CD1c-positive myeloid dendritic cell (primary cell): ENCODE measurements around the gene IGF2.

ENCODE experiments used
- DNase-seq: peaks from one replicate; pipeline ENCODE4 v3.0.0-alpha.2; 2016; ENCODE audit errors: extremely low spot score

Gene IGF2

DNA sequence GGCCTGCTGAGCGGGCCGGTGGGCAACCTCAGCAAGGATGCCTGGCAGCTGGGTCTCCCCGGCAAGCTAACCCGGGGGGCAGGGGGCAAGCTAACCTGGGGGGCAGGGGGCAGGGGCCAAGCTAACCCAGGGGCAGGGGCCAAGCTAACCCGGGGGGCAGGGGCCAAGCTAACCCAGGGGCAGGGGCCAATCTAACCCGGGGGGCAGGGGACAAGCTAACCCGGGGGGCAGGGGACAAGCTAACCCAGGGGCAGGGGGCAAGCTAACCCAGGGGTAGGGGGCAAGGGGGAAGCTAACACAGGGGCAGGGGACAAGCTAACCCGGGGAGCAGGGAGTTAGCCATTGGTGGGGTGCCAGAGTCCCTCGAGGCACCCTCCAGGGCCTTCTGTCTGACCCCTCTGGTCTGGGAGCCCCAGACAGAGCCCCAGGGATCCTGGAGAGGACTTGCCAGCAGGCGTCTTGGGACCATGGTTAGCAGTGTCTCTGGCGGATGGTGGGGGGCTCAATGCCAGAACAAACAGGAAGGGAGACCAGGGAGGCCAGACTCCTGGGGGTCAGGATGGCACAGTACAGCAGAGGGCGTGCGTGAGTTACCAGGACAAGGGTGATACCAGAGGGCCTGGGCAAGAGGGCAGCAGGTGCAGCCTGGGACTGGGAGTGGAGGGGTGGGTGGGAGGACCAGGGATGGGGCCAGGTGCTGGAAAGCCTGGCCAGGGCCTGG lies 16.1 kb downstream of the IGF2 start:
- no peak for DNase-seq

DNA sequence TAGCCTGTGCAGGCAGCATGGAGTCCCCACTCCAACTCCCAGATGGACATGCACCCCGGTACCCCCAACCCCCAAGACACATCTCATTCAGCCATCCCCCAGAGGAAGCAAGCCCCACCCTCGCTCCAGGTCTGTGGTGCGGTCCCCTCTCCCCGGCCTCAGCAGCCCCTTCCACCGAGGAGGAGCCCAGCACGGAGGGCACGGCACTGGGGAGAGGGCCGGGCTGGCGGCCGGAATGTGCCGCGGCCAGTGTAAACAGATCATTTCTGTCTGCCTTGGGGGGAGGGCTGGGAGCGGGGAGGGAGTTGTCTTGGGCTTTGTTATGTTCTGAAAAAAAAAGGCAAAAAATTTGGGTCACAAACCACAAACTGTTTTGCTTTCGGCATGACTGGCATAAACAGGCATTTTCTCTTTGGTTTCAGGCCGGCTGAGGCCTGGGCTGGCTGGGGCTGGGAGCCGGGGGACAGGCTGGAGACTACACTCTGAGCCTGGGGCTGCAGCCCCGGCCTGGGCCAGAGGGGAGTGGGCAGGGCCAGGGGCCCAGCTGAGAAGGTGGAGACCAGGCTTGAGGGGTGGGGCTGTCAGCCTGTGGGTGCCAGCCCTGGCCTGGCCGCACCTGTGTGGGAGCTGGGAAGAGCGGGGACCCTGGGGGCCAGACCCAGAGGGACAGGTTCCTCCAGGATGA lies 16.8 kb downstream of the IGF2 start:
- DNase-seq: no peak

DNA sequence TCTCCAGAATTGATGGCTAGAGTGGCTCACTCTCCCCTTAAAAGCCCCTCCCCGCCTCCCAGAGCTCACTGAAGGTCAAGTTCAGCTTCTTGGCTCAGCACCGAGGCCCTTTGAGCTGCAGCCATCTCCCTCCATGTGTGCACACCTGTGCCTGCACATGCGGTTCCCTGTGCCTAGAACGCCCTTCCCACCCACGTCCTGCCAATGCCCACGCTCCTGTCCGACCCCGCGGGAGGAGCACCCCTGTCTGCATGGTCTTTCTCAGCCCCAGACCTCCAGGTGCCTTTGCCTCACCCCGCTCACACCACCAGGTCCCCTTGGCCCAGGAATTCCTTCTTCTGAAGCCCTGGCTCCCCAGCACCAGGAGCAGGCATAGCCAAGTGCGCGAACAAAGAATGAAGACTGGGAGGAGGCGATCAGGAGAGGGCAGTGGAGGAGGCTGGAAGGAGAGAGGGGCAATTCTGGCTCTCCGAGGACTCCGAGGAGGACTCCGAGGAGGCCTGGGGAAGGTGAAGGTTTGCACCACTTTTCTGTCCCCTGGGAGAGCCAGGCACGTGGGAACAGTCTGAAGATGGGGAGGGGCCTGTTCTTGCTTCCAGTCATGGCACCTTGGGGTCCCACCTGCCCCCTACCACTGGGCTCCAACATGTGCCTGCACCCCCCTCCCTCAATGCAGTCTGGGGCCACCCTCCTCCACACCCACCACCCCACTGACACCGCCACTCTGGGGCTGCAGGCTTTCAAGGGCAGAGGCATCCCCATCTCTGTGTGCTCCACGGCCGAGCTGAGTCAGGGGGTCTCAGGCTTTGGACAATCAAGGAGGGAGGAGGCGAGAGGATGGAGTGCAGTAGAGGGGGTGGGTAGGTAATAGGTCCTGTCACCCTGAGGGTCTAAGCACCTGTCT lies 17.7 kb downstream of the IGF2 start:
- no peak for DNase-seq

DNA sequence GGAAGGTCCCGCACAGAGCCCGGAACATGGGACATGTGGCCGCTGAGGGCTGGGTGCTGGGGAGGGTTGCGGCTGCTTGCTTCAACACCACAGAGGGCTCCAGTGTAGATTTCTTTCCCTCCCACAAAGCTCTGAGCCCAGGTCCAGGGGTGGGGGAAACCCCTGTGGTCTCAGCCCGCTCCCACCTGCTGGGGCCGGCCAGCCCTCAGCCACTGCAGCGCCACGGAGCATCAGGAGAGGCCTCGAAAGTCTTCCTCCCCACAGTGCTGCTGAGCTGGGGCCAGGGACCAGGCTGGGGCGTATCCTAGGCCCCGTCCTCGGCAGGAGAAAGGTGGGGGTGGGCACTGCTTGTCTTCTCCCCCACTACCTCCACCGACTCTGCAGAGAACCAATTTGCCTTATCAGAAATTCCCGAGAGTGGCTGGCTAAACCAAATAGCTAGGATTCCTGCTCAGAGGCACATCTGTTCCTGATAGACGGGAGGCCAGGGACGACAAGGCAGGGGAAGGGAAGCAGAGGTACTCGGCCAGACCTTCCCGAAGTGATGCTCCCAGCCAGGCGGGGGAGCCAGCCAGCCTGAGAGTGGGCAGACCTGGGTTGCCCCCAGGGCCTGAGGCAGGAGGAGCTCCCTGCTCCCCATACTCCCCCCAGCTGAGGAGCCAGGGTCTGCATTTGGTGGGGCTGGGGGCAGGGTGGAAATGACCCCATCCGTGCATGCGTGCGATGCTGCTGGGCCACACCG lies 18.7 kb downstream of the IGF2 start:
- no peak for DNase-seq

DNA sequence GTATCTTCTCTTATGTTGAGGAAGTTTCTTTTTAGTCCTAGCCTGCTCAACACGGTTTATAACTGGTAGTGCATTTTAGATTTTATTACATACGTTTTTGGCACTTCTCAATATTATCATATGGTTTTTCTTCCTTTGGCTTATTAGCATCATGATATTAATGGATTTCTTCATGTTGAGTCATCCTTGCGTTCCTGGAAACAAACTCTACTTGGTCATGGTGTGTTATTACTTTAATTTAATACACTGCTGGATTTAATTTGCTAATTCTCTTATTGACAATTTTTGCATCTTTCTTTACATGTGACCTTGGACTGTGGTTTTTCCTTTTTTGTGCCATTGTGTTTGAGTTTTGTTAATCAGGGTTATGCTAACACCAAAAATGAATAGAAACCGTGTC lies 20.5 kb downstream of the IGF2 start:
- no peak for DNase-seq

DNA sequence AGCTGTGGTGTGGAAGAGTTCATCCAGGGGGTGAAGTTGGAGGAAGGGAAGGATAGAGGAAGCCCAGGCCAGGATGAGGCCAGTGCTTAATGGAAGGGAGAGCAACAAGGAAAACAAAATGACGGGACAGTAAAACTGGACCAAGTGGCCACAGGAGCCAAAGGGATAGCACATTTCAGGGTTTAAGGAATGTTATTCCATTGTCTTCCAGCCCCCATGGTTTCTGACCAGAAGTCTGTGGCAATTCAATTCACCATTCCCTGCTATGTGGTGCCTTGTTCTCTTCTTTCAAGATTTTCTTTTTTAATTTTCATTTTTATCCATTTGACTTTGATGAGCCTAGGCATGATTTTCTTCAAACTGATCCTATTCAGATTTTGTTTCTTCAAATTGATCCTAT lies 22.5 kb downstream of the IGF2 start:
- no peak for DNase-seq

DNA sequence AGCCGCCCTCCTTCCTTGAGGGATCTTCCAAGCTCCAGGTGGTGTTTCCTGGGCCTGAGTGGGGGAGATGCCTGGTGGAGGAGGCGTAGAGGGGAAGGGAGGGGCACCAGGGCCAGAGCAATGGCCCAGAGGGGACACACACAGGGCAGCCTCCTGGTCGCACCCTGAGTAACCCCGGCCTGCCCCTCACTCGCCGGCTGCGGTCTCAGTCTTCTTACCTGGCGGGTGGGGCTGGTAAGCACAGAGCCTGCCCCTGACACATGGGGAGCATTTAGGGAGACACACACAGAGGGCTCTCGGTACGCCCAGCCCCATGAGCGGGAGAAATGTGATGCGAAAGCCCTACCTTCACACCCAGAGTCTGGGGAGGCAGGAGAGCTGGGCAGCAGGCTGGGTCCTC lies 23.9 kb downstream of the IGF2 start:
- no peak for DNase-seq

DNA sequence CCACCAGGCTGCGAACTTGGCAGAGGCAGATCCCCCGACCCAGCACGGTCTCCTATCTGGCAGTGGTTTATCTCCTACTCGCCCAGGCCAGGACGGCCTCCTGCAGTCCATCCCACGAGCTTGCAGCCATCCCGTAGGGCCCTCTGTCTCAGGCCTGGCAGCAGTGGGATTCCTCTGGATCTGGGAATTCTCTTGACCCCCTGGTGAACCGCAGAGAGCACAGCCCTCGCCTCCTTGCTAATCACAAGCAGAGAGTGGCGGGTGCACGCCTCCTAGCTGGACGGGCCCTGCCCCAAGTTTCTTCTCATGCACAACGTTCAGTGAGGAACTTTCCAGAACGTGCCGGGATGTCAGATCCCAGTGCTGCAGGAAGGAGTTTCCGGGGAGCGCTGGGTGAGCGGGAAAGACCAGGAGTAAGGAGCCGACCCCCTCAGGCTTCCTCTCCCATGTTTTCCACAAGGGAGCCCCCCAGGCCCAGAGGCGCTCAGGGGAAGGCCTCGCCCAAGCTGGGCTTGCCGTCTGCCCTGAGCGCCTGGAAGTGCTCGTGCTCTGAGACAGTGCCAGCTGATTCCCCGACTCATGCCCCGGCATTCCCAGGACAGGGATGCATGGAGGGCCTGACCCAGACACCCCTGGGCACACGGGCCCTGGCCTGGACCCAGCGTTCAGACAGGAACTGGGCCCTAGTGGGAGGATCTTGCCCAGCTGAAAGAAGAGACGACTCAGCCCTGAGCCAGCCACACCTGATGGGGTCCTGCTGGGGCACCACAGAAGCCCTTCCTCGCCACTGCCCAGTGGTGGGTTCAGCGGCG lies 24.6 kb downstream of the IGF2 start:
- no peak for DNase-seq

DNA sequence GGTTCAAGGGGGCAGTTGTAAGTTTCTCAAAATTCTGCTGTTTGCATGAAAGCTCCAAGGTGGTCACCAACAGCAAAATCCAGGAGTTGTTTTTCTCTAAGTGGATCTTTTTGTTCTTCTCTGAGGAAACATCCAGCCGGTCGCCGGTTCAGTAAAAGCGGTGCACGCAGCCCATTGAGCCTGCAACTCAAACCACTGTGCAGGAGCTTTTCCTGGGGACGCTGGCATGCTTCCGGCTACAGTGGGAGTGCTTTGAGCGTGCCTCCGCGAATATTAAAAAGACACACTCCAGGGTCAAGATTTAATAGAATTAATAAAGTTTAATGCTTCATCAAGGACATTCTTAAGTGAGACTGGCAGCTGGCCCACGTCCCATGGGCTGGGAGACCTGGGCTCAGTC lies 25.4 kb downstream of the IGF2 start:
- no peak for DNase-seq

DNA sequence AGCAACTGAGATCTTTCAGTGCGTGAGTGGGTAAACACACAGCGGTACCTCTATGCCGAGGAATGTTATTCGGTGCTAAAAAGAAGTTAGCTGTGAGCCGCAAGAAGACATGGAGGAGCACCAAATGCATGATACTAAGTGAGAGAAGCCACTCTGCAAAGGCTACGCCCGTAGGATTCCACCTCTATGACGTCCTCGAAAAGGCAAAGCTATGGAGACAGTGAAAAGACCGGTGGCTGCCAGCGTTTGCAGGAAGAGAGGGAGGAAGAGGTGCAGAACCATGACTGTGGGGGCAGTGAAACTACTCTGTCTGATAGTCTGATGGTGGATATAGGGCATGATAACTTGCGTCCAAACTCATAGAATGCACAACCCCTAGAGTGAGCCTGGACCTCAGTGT lies 28.7 kb downstream of the IGF2 start:
- no peak for DNase-seq

DNA sequence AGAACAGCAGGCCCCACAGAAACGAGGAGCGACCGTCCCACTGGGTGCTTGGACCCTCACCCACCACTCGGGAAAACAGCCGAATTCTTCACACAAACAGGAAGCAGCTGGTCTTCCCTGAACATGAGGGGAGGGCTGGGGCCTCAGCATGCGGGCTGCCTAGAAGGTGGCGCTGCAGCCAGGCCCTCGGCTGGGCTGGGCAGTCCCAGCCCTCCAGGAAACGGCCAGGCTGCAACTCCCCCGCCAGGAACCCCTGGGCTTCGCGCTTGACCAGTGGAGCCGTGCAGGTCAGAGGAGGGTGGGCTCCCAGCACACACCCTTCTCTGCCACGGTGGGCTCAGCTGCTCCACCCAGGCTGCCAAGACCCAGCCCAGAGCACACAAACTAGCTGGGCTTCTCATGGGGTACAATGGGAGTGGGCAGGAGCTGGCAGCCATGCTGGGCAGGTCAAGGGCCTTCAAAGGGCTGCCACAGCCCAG lies 29.6 kb downstream of the IGF2 start:
- DNase-seq: no peak

DNA sequence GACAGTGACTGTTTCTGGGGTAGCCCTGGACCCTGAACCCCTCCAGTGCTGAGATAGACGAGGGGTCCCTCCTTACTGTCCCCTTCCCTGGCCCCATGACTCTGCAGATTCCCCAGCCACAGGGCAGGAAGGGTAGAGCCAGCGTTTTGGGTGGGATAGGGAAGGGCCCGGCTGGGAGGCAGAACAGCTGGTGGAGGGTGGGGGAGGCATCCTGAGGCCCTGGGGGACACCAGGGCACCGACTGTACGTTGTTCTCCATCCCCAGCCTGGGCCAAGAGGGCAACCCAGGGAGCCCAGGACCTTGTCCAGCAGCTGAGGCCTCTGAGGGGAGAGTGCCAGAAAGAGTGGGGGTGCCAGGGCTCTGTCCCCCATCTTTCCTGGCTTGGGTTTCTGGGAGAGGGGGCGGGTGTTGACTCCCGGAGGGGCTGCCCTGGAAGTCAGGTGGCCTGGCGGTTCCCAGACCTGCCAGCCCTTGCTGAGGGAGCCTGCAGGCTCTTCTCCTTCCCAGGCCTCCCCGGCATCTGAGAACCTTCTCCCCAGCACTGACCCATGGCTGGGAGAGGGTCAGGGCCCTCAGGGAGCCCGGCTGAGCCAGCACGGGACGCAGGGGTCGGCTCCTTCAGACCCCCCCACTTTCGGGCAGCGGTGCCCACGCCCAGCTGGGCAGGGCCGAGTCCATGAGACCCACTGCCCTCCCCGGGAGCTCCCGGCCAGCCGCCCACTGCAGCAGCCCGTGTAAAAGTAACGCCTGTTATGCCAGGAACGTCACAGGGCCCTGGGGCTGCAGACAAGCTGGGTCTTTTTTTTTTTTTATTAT lies 30.3 kb downstream of the IGF2 start:
- DNase-seq: no peak

DNA sequence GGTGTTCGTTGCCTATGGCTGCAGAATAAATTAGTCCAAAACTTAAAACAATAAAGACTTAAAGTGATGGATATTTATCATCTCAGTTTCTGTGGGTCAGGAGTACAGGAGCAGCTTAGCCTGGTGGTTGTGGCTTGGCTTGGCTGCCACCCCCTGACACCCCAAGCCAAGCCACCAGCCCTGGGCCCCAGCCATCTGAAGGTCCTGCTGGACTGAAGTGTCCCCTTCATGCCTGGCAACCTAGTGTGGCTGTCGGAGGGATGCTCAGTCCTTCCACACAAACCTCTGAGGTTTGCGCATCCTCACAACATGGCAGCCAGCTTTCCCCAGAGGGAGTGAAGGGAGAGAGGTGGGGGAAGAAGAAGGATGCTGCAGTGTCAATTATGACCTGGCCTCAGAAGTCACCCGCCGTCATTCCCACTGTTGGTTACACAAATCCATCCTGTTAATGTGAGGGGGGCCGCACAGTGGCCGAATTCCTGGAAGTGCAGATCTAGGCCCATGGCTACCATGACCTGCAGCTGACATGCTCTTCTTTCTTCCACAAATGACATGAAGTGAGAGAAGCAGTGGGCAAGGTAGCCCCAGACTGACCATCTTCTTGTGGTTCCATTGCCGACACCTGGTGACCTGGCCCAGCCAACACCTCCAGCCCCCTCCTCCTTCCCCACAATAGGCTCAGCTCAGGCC lies 31.1 kb downstream of the IGF2 start:
- DNase-seq: no peak

DNA sequence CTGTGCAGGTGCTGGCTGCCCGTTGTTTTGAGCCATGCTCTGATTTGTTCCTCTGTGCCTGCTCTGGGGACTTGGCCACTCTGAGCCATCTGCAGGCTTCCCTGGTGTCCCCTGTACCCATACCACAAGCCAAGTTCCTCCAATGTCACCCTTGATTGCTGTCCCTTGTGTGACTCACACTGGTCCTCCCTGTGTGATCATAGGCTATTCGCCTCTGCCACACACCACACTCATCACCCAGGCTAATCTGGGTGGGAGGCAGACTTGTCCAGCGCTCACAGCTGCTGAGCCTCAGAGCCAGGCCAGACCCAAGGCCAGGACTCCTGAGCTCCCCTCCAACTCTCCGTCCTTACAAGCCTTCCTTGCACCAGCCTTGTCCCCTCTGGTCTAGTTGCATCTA lies 31.7 kb downstream of the IGF2 start:
- DNase-seq: no peak

DNA sequence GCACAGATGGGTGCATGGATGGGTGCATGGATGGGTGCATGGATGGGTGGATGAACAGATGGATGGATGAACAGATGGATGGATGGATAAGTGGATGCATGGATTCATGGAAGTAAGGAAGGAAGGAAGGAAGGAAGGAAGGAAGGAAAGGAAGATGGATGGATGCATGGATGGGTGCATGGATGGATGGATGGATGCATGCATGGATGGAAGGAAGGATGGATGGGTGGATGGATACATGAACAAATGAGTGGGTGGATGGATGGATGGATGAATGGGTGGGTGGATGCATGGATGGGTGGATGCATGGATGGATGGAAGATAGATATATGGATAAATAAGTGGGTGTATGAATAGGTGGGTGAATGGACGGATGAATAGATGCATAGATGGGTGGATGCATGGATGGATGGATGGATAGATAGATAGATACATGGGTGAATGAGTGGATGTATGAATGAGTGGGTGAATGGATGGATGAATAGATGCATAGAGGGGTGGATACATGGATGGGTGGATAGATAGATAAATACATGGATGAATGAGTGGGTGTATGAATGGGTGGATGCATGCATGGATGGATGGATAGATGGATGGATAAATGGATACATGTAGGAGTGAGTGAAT lies 32.5 kb downstream of the IGF2 start:
- DNase-seq: no peak

DNA sequence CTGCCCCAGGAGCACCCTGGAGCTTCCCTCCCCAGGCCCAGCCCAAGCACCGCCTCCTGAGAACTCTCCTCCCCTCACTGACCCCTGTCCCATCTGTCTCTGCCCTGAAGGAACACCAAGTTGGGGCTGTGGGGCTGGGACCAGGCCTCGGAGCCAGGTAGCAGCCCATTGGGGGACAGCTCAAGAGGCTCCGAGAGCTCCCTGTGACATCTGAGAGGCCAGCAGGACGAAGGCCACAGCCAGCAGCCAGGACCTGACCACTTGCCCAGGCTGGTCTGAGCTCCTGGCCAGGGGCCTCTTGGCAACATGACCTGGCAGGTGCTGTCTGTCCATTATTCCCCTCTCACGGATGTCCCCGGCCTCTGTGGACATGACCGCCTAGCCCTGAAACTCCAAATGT lies 33.7 kb downstream of the IGF2 start:
- DNase-seq: no peak

DNA sequence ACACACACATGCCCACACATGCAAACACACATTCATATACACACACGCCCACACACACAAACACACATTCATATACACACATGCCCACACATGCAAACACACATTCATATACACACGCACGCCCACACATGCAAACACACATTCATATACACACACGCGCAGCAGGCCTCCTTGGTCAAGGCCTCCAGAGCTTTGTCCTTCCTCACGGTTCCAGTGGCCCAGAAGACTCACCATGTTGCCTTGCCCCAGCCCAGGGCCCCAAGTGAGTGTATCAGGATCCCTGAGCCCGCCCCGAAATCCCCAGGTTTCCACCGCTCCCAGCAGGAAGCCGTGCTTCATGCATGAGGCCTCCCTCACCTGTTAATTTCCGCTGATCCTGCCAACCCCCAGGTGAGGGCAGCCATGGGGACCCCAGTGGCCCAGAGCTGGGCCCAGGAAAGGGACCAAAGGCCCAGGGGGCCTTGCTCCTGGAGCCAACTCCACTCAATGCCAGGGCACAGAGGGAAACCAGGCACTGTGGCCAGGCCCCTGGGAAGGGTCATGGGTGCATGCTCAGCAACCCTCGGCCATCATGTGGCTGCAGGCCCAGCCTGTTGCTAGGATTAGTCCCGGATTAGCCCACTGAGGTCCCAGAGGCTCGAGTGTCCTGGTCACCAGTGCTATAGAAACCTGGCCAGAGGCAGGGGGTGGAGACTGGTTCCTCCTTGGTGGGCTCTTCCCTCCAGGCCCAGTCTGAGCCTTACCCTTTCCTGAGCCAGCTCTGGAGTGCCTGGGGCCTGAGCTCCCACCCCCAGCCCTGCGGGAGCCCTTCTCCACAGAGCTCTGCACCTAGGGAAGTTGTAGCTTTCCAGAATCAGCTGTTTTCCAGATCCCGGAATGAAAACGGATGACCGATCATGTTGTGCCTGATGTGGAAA lies 34.4 kb downstream of the IGF2 start:
- DNase-seq: no peak
